ENCODE measurements around the gene ZNF70. TPM values are rescaled to one million over a fixed set of nuclear protein-coding genes. Genes with fewer than 3 reads are reported as not detected.
A peak's percentile ranks its signal among the peaks of the same experiment; 100 is the strongest.

Gene ZNF70
- total RNA-seq, 4 donors from 2014 or later, result 3.5 to 8.0 (median 5.5) TPM

- peaks cover 0 to 21% of the 10 kb centered on the region in 2 donors for H3K36me3 ChIP-seq
- TF ChIP-seq POLR2AphosphoS5 (IDR thresholded peaks at IDR 0.05) (no peak), POLR2A (IDR thresholded peaks at IDR 0.05) (no peak), EP300 (IDR thresholded peaks at IDR 0.05) (no peak), CTCF (IDR thresholded peaks at IDR 0.05) (no peak)
- H3K4me1 ChIP-seq, result peaks cover 0 to 31% (median 11%) of the 10 kb centered on the region in 3 donors
- 73% methylated on average over 6 of the region's 15 CpGs; no CpG with 5 or more reads in 1 of the 2 donors for WGBS, 2 donors (ENCODE audit: low coverage in 1 of 2)
- H3K9me3 ChIP-seq, result no peaks in the 10 kb centered on the region
- no peak overlapping the region for H3K4me3 ChIP-seq
- no peaks in the 10 kb centered on the region for H3K27me3 ChIP-seq
- ATAC-seq, result no peak
- H3K27ac ChIP-seq, result peak overlapping the region in 2 of 4 donors; percentile 5 to 26
These were observed 32.6 kb upstream of the ZNF70 start for GRCh38 chr22:23783265-23784150.

- TF ChIP-seq POLR2AphosphoS5 (IDR thresholded peaks at IDR 0.05), result no peak
- no peak for TF ChIP-seq CTCF (IDR thresholded peaks at IDR 0.05)
- no peak for TF ChIP-seq EP300 (IDR thresholded peaks at IDR 0.05)
- no peak for TF ChIP-seq POLR2A (IDR thresholded peaks at IDR 0.05)
- H3K4me1 ChIP-seq, result peaks cover 0 to 31% (median 6%) of the 10 kb centered on the region in 3 donors
- no peak overlapping the region for H3K4me3 ChIP-seq
- peak overlapping the region in 1 of 4 donors; percentile 5 for H3K27ac ChIP-seq
- peaks cover 0 to 21% of the 10 kb centered on the region in 2 donors for H3K36me3 ChIP-seq
- whole genome bisulfite sequencing, 2 donors (ENCODE audit: low coverage in 1 of 2), result 57% methylated on average over 1 of the region's 1 CpG; no CpG with 5 or more reads in 1 of the 2 donors
- no peak for ATAC-seq
- H3K27me3 ChIP-seq, result no peaks in the 10 kb centered on the region
- no peaks in the 10 kb centered on the region for H3K9me3 ChIP-seq
These were observed 31.8 kb upstream of the ZNF70 start for GRCh38 chr22:23782703-23783102.

GRCh38 chr22:23782252-23782651 is 31.3 kb upstream of the ZNF70 start:
- Histone ChIP-seq H3K27ac (peak overlapping the region in 1 of 4 donors; percentile 5), H3K27me3 (no peaks in the 10 kb centered on the region), H3K9me3 (no peaks in the 10 kb centered on the region), H3K36me3 (peaks cover 0 to 21% of the 10 kb centered on the region in 2 donors), H3K4me3 (no peak overlapping the region), H3K4me1 (peaks cover 0 to 33% (median 6%) of the 10 kb centered on the region in 3 donors)
- no CpG with 5 or more reads among the region's 16 CpGs for WGBS, 2 donors (ENCODE audit: low coverage in 1 of 2)
- no peak for ATAC-seq
- no peak for TF ChIP-seq POLR2A (IDR thresholded peaks at IDR 0.05)
- no peak for TF ChIP-seq CTCF (IDR thresholded peaks at IDR 0.05)
- TF ChIP-seq POLR2AphosphoS5 (IDR thresholded peaks at IDR 0.05), result no peak
- no peak for TF ChIP-seq EP300 (IDR thresholded peaks at IDR 0.05)

- H3K36me3 ChIP-seq, result peaks cover 0 to 21% of the 10 kb centered on the region in 2 donors
- peak overlapping the region in 1 of 4 donors; percentile 5 for H3K27ac ChIP-seq
- H3K4me1 ChIP-seq, result peaks cover 0 to 34% (median 6%) of the 10 kb centered on the region in 3 donors
- ATAC-seq, result no peak
- TF ChIP-seq EP300 (IDR thresholded peaks at IDR 0.05) (no peak), POLR2AphosphoS5 (IDR thresholded peaks at IDR 0.05) (no peak), CTCF (IDR thresholded peaks at IDR 0.05) (no peak), POLR2A (IDR thresholded peaks at IDR 0.05) (no peak)
- H3K9me3 ChIP-seq, result no peaks in the 10 kb centered on the region
- no peaks in the 10 kb centered on the region for H3K27me3 ChIP-seq
- 65 to 67% methylated on average over 3 to 8 of the region's 14 CpGs for WGBS, 2 donors (ENCODE audit: low coverage in 1 of 2)
- H3K4me3 ChIP-seq, result no peak overlapping the region
These were observed 30.7 kb upstream of the ZNF70 start for GRCh38 chr22:23781511-23782183.

Measured in gastroesophageal sphincter (tissue), 4 donors.